ENCODE data around the gene PJVK. TPM values are rescaled to one million over a fixed set of nuclear protein-coding genes. Genes with fewer than 3 reads are reported as not detected.

The PJVK gene
- polyA plus RNA-seq, 1 of the 3 experiments (the other 2 are of a cell fraction), result 5.3 TPM

DNA sequence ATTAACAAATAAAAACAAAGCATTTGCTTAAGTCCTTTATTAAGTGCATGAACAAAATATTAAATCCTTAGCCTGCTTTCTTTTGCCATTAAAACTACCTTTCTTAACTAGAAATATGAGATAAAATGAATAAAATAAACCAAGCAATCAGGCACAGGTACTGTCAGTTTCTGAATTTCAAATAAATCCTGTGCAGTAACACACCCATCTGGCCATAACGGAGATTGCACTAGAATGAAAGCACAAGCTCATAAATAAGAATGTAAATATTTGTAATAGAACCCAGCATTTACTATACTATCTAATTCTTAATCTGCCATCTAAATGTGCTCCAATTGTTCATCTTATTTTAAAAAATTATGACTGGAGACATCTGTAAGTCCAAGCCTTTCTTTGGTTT lies 32.1 kb upstream of the PJVK start:
- peaks cover 2 to 3% of the 10 kb centered on the region in 2 experiments for H3K36me3 ChIP-seq (replicated peaks in 1 of 2; ENCODE audit: control insufficient read depth in 1 of 2, insufficient read depth in 2 of 2, low read length in 1 of 2)
- CTCF ChIA-PET, result interaction anchor here (0.6 to 8.7 kb wide), 23 partner anchors 9 to 436 kb away, joined by 3 to 199 read pairs (median 4); partner anchors contain the start of gene RBM45
- no peaks in the 10 kb centered on the region for H3K9me3 ChIP-seq
- H3K4me2 ChIP-seq, result no peak overlapping the region
- no peak for DNase-seq
- 61% methylated on average over 1 of the region's 1 CpG for WGBS (ENCODE audit: low lambda C conversion rate)
- no peaks in the 10 kb centered on the region for H4K20me1 ChIP-seq (ENCODE audit: insufficient read depth)
- no peaks in the 10 kb centered on the region for H3K27me3 ChIP-seq (ENCODE audit: insufficient read depth)
- no peak overlapping the region for H2AFZ ChIP-seq (ENCODE audit: low read depth)
- TF ChIP-seq SMC3 (IDR thresholded peaks at IDR 0.05; ENCODE audit: low read depth, low read length), result peak; percentile 40; the same call in 1 of the 2 replicates
- TF ChIP-seq, protein P1, sequence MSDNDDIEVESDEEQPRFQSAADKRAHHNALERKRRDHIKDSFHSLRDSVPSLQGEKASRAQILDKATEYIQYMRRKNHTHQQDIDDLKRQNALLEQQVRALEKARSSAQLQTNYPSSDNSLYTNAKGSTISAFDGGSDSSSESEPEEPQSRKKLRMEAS (IDR thresholded peaks at IDR 0.05; ENCODE audit: low read depth), result no peak
- TF ChIP-seq, protein P2, sequence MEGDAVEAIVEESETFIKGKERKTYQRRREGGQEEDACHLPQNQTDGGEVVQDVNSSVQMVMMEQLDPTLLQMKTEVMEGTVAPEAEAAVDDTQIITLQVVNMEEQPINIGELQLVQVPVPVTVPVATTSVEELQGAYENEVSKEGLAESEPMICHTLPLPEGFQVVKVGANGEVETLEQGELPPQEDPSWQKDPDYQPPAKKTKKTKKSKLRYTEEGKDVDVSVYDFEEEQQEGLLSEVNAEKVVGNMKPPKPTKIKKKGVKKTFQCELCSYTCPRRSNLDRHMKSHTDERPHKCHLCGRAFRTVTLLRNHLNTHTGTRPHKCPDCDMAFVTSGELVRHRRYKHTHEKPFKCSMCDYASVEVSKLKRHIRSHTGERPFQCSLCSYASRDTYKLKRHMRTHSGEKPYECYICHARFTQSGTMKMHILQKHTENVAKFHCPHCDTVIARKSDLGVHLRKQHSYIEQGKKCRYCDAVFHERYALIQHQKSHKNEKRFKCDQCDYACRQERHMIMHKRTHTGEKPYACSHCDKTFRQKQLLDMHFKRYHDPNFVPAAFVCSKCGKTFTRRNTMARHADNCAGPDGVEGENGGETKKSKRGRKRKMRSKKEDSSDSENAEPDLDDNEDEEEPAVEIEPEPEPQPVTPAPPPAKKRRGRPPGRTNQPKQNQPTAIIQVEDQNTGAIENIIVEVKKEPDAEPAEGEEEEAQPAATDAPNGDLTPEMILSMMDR (IDR thresholded peaks at IDR 0.05), result peak; percentile 57
- peak; percentile 68 for TF ChIP-seq RAD21 (IDR thresholded peaks at IDR 0.05; ENCODE audit: low read length)
- POLR2A ChIA-PET, result no interaction called here
- H3K27ac ChIP-seq (ENCODE audit: low read depth in 2 of 2, low read length in 1 of 2), result no peak overlapping the region
- peaks cover 37% of the 10 kb centered on the region; the same call in 1 of the 2 replicates for H3K79me2 ChIP-seq (ENCODE audit: insufficient read depth)
- peaks cover 4% of the 10 kb centered on the region for H3F3A ChIP-seq (replicated peaks; ENCODE audit: insufficient read depth)
- no peak overlapping the region for H3K9ac ChIP-seq
- no peak overlapping the region for H3K4me3 ChIP-seq (ENCODE audit: low read depth in 2 of 2, low read length in 1 of 2)
- peaks cover 3 to 6% of the 10 kb centered on the region in 2 experiments; a peak in 3 of 4 replicates for H3K4me1 ChIP-seq (ENCODE audit: control insufficient read depth in 1 of 2, insufficient read depth in 2 of 2, low read depth in 1 of 2, low read length in 1 of 2)
- H3K9me2 ChIP-seq, result no peaks in the 10 kb centered on the region

DNA sequence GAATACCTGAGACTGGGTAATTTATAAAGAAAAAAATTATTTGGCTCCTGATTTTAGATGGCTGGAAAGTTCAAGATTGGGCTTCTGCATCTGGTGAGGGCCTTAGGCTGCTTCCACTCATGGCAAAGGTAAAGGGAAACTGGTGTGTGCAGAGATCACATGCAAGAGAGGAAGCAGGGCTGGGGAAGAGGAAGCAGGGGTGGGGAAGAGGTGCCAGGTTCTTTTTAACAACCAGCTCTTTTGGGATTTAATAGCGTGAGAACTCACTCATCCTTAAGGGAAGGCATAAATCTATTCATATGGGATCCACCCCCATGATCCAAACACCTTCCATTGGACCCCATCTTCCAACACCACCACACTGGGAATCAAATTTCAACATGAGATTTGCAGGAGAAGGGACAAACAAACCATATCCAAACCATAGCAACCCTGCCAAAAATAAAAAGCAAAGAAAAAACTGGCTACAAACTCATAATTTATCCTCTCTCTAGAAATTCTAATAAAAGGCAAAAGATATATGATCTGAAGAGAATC lies 30.6 kb upstream of the PJVK start:
- ChIA-PET CTCF (interaction anchor here (0.9 to 8.7 kb wide), 7 partner anchors 20 to 309 kb away, joined by 3 to 199 read pairs (median 6); partner anchors contain the start of gene RBM45), POLR2A (no interaction called here)
- Histone ChIP-seq H3K9me2 (no peaks in the 10 kb centered on the region), H3K27me3 (ENCODE audit: insufficient read depth) (no peaks in the 10 kb centered on the region), H2AFZ (ENCODE audit: low read depth) (no peak overlapping the region), H4K20me1 (ENCODE audit: insufficient read depth) (no peaks in the 10 kb centered on the region), H3K9ac (no peak overlapping the region), H3K36me3 (replicated peaks in 1 of 2; ENCODE audit: control insufficient read depth in 1 of 2, insufficient read depth in 2 of 2, low read length in 1 of 2) (peaks cover 2 to 8% of the 10 kb centered on the region in 2 experiments), H3K4me1 (ENCODE audit: control insufficient read depth in 1 of 2, insufficient read depth in 2 of 2, low read depth in 1 of 2, low read length in 1 of 2) (no peaks in the 10 kb centered on the region; a peak in 1 of 4 replicates), H3K79me2 (ENCODE audit: insufficient read depth) (peaks cover 38% of the 10 kb centered on the region), H3K27ac (ENCODE audit: low read depth in 2 of 2, low read length in 1 of 2) (no peak overlapping the region), H3K4me2 (no peak overlapping the region), H3F3A (replicated peaks; ENCODE audit: insufficient read depth) (no peaks in the 10 kb centered on the region), H3K9me3 (no peaks in the 10 kb centered on the region), H3K4me3 (ENCODE audit: low read depth in 2 of 2, low read length in 1 of 2) (no peak overlapping the region)
- DNase-seq, result no peak
- TF ChIP-seq FOXM1 (IDR thresholded peaks at IDR 0.05; ENCODE audit: low read depth), result no peak
- TF ChIP-seq TCF12 (IDR thresholded peaks at IDR 0.05), result no peak
- 95% methylated on average over 1 of the region's 1 CpG for whole genome bisulfite sequencing (ENCODE audit: low lambda C conversion rate)

DNA sequence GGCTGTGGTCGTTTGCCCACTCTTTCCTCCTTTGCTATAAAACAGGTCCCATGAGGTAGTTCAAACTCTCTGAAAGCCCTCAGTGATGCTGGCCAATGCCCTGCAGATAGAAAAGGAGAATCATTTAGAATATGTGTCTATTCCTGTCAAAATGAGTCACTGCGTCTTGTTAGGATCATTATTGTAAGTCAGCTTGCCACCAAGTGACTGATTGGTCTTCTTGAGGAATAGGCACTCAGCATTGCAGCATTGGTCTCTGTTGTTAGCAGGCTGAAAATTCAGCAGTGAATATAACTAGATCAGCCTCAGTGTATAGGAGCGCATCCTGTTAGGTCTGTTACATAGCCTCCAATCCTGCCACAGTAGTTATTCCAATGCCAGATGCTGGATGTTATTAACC lies 29.1 kb upstream of the PJVK start:
- Histone ChIP-seq H4K20me1 (ENCODE audit: insufficient read depth) (no peaks in the 10 kb centered on the region), H2AFZ (ENCODE audit: low read depth) (no peak overlapping the region), H3K4me1 (ENCODE audit: control insufficient read depth in 1 of 2, insufficient read depth in 2 of 2, low read depth in 1 of 2, low read length in 1 of 2) (no peaks in the 10 kb centered on the region), H3K4me2 (no peak overlapping the region), H3K27ac (ENCODE audit: low read depth in 2 of 2, low read length in 1 of 2) (no peak overlapping the region), H3K27me3 (ENCODE audit: insufficient read depth) (no peaks in the 10 kb centered on the region), H3K9me3 (no peaks in the 10 kb centered on the region), H3F3A (replicated peaks; ENCODE audit: insufficient read depth) (no peaks in the 10 kb centered on the region), H3K36me3 (replicated peaks in 1 of 2; ENCODE audit: control insufficient read depth in 1 of 2, insufficient read depth in 2 of 2, low read length in 1 of 2) (peaks cover 6 to 15% of the 10 kb centered on the region in 2 experiments), H3K4me3 (ENCODE audit: low read depth in 2 of 2, low read length in 1 of 2) (no peak overlapping the region), H3K9me2 (no peaks in the 10 kb centered on the region), H3K79me2 (ENCODE audit: insufficient read depth) (peaks cover 43% of the 10 kb centered on the region), H3K9ac (no peak overlapping the region)
- POLR2A ChIA-PET, result no interaction called here
- WGBS (ENCODE audit: low lambda C conversion rate), result 78% methylated on average over 3 of the region's 3 CpGs
- CTCF ChIA-PET, result interaction anchor here (2.2 kb wide), 1 partner anchor 7 kb away, joined by 10 read pairs; no protein-coding TSS in a partner anchor
- DNase-seq, result no peak
- TF ChIP-seq MEF2A (IDR thresholded peaks at IDR 0.05; ENCODE audit: borderline replicate concordance, low read depth) (no peak), TCF12 (IDR thresholded peaks at IDR 0.05) (no peak), TEAD4 (IDR thresholded peaks at IDR 0.05; ENCODE audit: borderline replicate concordance, insufficient read depth) (no peak), CHD2 (IDR thresholded peaks at IDR 0.05; ENCODE audit: low read length, partially characterized antibody) (no peak), SMC3 (IDR thresholded peaks at IDR 0.05; ENCODE audit: low read depth, low read length) (no peak)
- TF ChIP-seq, protein P3, sequence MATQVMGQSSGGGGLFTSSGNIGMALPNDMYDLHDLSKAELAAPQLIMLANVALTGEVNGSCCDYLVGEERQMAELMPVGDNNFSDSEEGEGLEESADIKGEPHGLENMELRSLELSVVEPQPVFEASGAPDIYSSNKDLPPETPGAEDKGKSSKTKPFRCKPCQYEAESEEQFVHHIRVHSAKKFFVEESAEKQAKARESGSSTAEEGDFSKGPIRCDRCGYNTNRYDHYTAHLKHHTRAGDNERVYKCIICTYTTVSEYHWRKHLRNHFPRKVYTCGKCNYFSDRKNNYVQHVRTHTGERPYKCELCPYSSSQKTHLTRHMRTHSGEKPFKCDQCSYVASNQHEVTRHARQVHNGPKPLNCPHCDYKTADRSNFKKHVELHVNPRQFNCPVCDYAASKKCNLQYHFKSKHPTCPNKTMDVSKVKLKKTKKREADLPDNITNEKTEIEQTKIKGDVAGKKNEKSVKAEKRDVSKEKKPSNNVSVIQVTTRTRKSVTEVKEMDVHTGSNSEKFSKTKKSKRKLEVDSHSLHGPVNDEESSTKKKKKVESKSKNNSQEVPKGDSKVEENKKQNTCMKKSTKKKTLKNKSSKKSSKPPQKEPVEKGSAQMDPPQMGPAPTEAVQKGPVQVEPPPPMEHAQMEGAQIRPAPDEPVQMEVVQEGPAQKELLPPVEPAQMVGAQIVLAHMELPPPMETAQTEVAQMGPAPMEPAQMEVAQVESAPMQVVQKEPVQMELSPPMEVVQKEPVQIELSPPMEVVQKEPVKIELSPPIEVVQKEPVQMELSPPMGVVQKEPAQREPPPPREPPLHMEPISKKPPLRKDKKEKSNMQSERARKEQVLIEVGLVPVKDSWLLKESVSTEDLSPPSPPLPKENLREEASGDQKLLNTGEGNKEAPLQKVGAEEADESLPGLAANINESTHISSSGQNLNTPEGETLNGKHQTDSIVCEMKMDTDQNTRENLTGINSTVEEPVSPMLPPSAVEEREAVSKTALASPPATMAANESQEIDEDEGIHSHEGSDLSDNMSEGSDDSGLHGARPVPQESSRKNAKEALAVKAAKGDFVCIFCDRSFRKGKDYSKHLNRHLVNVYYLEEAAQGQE (IDR thresholded peaks at IDR 0.05; ENCODE audit: low read depth, low read length), result no peak
- TF ChIP-seq, protein P4, sequence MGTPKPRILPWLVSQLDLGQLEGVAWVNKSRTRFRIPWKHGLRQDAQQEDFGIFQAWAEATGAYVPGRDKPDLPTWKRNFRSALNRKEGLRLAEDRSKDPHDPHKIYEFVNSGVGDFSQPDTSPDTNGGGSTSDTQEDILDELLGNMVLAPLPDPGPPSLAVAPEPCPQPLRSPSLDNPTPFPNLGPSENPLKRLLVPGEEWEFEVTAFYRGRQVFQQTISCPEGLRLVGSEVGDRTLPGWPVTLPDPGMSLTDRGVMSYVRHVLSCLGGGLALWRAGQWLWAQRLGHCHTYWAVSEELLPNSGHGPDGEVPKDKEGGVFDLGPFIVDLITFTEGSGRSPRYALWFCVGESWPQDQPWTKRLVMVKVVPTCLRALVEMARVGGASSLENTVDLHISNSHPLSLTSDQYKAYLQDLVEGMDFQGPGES (IDR thresholded peaks at IDR 0.05; ENCODE audit: low read depth, low read length), result no peak

Measured in SK-N-SH (cell line).